Hepatocyte (in vitro differentiated cells): ENCODE measurements around the gene ANKRD50.

Experiments used
- CTCF ChIP-seq: fragments of 200-600 bp; sonication (generic); IDR thresholded peaks from 2 replicates; pipeline ENCODE4 v1.5.1; 2016; ENCODE audit warnings: antibody characterized with exemption, mild to moderate bottlenecking; ENCODE audit not compliant: poor library complexity
- EZH2 ChIP-seq: fragments of 200-600 bp; sonication (generic); IDR thresholded peaks from 2 replicates; pipeline ENCODE4 v1.6.1; 2016; ENCODE audit warnings: antibody characterized with exemption, mild to moderate bottlenecking, borderline replicate concordance

GRCh38 chr4:124727331-124727890, 14.9 kb upstream of the ANKRD50 start:
- TF ChIP-seq EZH2 (no peak), CTCF (no peak)
